Body of pancreas (tissue), 4 donors: ENCODE measurements around the gene C4orf50.

ENCODE experiments used
- CTCF ChIP-seq, 7 experiments: fragments of 450-650 bp in 4 of 7; fragments of 200-600 bp in 3 of 7; sonication (generic) in 3 of 7; IDR thresholded peaks; one replicate each; pipeline ENCODE4 v1.5.1; 2016 to 2019; ENCODE audit warnings: antibody characterized with exemption in 7 of 7
- POLR2A ChIP-seq, 3 donors: fragments of 450-650 bp; IDR thresholded peaks; one replicate each; pipeline ENCODE4 v1.6.1; 2016; ENCODE audit warnings: antibody characterized with exemption in 3 of 3, mild to moderate bottlenecking in 2 of 3

- TF ChIP-seq CTCF (IDR thresholded peaks at IDR 0.05) (no peak), POLR2A (IDR thresholded peaks at IDR 0.05) (no peak)
Measured at GRCh38 chr4:5892323-5893003, 125.8 kb downstream of the C4orf50 start.
